Spinal cord (tissue), 10 donors: ENCODE results near the gene PRTFDC1. TPM values are rescaled to one million over a fixed set of nuclear protein-coding genes. Genes with fewer than 3 reads are reported as not detected.
A peak's percentile ranks its signal among the peaks of the same experiment; 100 is the strongest.
"Not testable (repeated sequence)": the region's sequence is repeated elsewhere in the genome, so short reads cannot be mapped to it uniquely, and the experiment has no call there.

ENCODE experiments used
- DNase-seq, 6 donors: peaks; one replicate each; pipeline versions ENCODE4 v3.0.0 to v3.0.0-alpha.2; 2013 to 2015; ENCODE audit warnings: low spot score in 6 of 6, low read depth in 4 of 6
- H3K27ac ChIP-seq: one replicate; pipeline ENCODE4 v1.5.1; 2013; ENCODE audit warnings: low read depth, low read length, control low read depth
- H3K27me3 ChIP-seq: one replicate; pipeline ENCODE4 v1.6.1; 2013; ENCODE audit warnings: low read length; ENCODE audit not compliant: control insufficient read depth, insufficient read depth
- H3K36me3 ChIP-seq: one replicate; pipeline ENCODE4 v1.6.1; 2013; ENCODE audit warnings: low read length; ENCODE audit not compliant: control insufficient read depth, insufficient read depth
- H3K4me1 ChIP-seq: one replicate; pipeline ENCODE4 v1.6.1; 2013; ENCODE audit warnings: low read length; ENCODE audit not compliant: control insufficient read depth, insufficient read depth
- H3K4me3 ChIP-seq: one replicate; pipeline ENCODE4 v1.5.1; 2013; ENCODE audit warnings: low read depth, low read length, control low read depth
- H3K9me3 ChIP-seq: one replicate; pipeline ENCODE4 v1.6.1; 2013; ENCODE audit warnings: low read length; ENCODE audit not compliant: control insufficient read depth, insufficient read depth
- WGBS: methylation state at CpG from one replicate; pipeline ENCODE4 v1.1.5; 2013; ENCODE audit warnings: missing lambda C conversion rate; ENCODE audit not compliant: insufficient coverage; 5-methylcytosine and 5-hydroxymethylcytosine counted together
- polyA plus RNA-seq, 2 donors: library from polyadenylated mRNA; unstranded; fragments of 120-200 nt; gene quantifications; one replicate each; pipeline ENCODE4 v1.2.1, GENCODE V29; 2013; ENCODE audit not compliant: insufficient read length in 2 of 2
- total RNA-seq, 2 donors: library from RNA; depleted of rRNA in 1 of 2; stranded (reverse); fragments of 120-200 nt in 1 of 2; fragments of >200 nt in 1 of 2; gene quantifications; one replicate each; pipeline versions ENCODE4 v1.2.3 to v1.2.4, GENCODE V29; 2013 to 2014
- donor health status: healthy.

Gene PRTFDC1
- total and polyA plus RNA-seq, 4 donors, result 28.7 to 45.4 (median 36.5) TPM

- Histone ChIP-seq H3K9me3 (no peaks in the 10 kb centered on the region), H3K4me3 (no peak overlapping the region), H3K4me1 (no peaks in the 10 kb centered on the region), H3K27me3 (no peaks in the 10 kb centered on the region), H3K27ac (no peak overlapping the region), H3K36me3 (peaks cover 9% of the 10 kb centered on the region)
- 100% methylated on average over 3 of the region's 5 CpGs for WGBS
- no peak for DNase-seq
These were observed 14.3 kb downstream of the PRTFDC1 start for GRCh38 chr10:24938076-24938475.

- H3K27ac ChIP-seq, result no peak overlapping the region
- 100% methylated on average over 2 of the region's 8 CpGs for WGBS
- no peak overlapping the region for H3K4me3 ChIP-seq
- no peaks in the 10 kb centered on the region for H3K4me1 ChIP-seq
- no peak for DNase-seq
- peaks cover 3% of the 10 kb centered on the region for H3K9me3 ChIP-seq
- H3K27me3 ChIP-seq, result no peaks in the 10 kb centered on the region
- H3K36me3 ChIP-seq, result peaks cover 9% of the 10 kb centered on the region
These were observed 16.7 kb downstream of the PRTFDC1 start for GRCh38 chr10:24935504-24936292.

GRCh38 chr10:24931236-24931635 is 21.2 kb downstream of the PRTFDC1 start:
- peaks cover 2% of the 10 kb centered on the region for H3K36me3 ChIP-seq
- no peak overlapping the region for H3K27ac ChIP-seq
- H3K4me3 ChIP-seq, result no peak overlapping the region
- no peaks in the 10 kb centered on the region for H3K27me3 ChIP-seq
- DNase-seq, result no peak
- H3K4me1 ChIP-seq, result no peaks in the 10 kb centered on the region
- H3K9me3 ChIP-seq, result peaks cover 3% of the 10 kb centered on the region
- no CpG with 5 or more reads among the region's 1 CpG for WGBS

- Histone ChIP-seq H3K4me1 (no peaks in the 10 kb centered on the region), H3K27me3 (no peaks in the 10 kb centered on the region), H3K9me3 (peaks cover 3% of the 10 kb centered on the region), H3K4me3 (no peak overlapping the region), H3K36me3 (no peaks in the 10 kb centered on the region), H3K27ac (no peak overlapping the region)
- DNase-seq, result no peak
- WGBS, result no CpG with 5 or more reads among the region's 2 CpGs
These were observed 22.0 kb downstream of the PRTFDC1 start for GRCh38 chr10:24930427-24930826.

- Histone ChIP-seq H3K27me3 (no peaks in the 10 kb centered on the region), H3K4me3 (no peak overlapping the region), H3K36me3 (no peaks in the 10 kb centered on the region), H3K9me3 (peaks cover 3% of the 10 kb centered on the region), H3K27ac (no peak overlapping the region), H3K4me1 (no peaks in the 10 kb centered on the region)
- DNase-seq, result no peak
- 86% methylated on average over 2 of the region's 4 CpGs for WGBS
These were observed 22.5 kb downstream of the PRTFDC1 start for GRCh38 chr10:24929904-24930303.

- Histone ChIP-seq H3K27me3 (no peaks in the 10 kb centered on the region), H3K9me3 (peaks cover 3% of the 10 kb centered on the region), H3K4me3 (no peak overlapping the region), H3K27ac (peak overlapping the region; percentile 48), H3K36me3 (no peaks in the 10 kb centered on the region), H3K4me1 (no peaks in the 10 kb centered on the region)
- 20% methylated on average over 1 of the region's 4 CpGs for WGBS
- peak in 1 of 6 donors; percentile 58 for DNase-seq
These were observed 23.3 kb downstream of the PRTFDC1 start for GRCh38 chr10:24929056-24929544.

- Histone ChIP-seq H3K36me3 (no peaks in the 10 kb centered on the region), H3K9me3 (peaks cover 3% of the 10 kb centered on the region), H3K4me1 (no peaks in the 10 kb centered on the region), H3K27me3 (no peaks in the 10 kb centered on the region), H3K4me3 (no peak overlapping the region), H3K27ac (no peak overlapping the region)
- WGBS, result no CpG with 5 or more reads among the region's 3 CpGs
- no peak for DNase-seq
These were observed 24.2 kb downstream of the PRTFDC1 start for GRCh38 chr10:24928163-24928562.

- H3K27ac ChIP-seq, result no peak overlapping the region
- H3K27me3 ChIP-seq, result no peaks in the 10 kb centered on the region
- DNase-seq, result no peak
- no peaks in the 10 kb centered on the region for H3K4me1 ChIP-seq
- H3K9me3 ChIP-seq, result no peaks in the 10 kb centered on the region
- no peak overlapping the region for H3K4me3 ChIP-seq
- 98% methylated on average over 8 of the region's 8 CpGs for WGBS
- no peaks in the 10 kb centered on the region for H3K36me3 ChIP-seq
These were observed 25.8 kb downstream of the PRTFDC1 start for GRCh38 chr10:24926557-24926956.

GRCh38 chr10:24925799-24926198 is 26.6 kb downstream of the PRTFDC1 start:
- no peaks in the 10 kb centered on the region for H3K36me3 ChIP-seq
- H3K4me1 ChIP-seq, result no peaks in the 10 kb centered on the region
- no peak for DNase-seq
- H3K4me3 ChIP-seq, result no peak overlapping the region
- 76% methylated on average over 4 of the region's 4 CpGs for WGBS
- H3K27ac ChIP-seq, result no peak overlapping the region
- no peaks in the 10 kb centered on the region for H3K9me3 ChIP-seq
- no peaks in the 10 kb centered on the region for H3K27me3 ChIP-seq

- H3K9me3 ChIP-seq, H3K27me3 ChIP-seq, H3K36me3 ChIP-seq, DNase-seq, H3K4me1 ChIP-seq, H3K4me3 ChIP-seq, H3K27ac ChIP-seq: not testable (repeated sequence)
These were observed 27.9 kb downstream of the PRTFDC1 start for GRCh38 chr10:24924483-24924882.
